BE2C (cell line): ENCODE results near the gene KRTAP1-1.
"Not testable (repeated sequence)": the region's sequence is repeated elsewhere in the genome, so short reads cannot be mapped to it uniquely, and the experiment has no call there.

Experiments
- DNase-seq: peaks from one replicate; pipeline ENCODE4 v3.0.0-alpha.2; 2020
- H3K27me3 ChIP-seq: fragments of 250-450 bp; sonication (Bioruptor Pico); 2 replicates; pipeline ENCODE4 v1.5.1; 2020; ENCODE audit warnings: mild to moderate bottlenecking
- H3K36me3 ChIP-seq: fragments of 250-450 bp; sonication (Bioruptor Pico); 2 replicates; pipeline ENCODE4 v1.5.1; 2020; ENCODE audit warnings: mild to moderate bottlenecking
- H3K4me1 ChIP-seq: fragments of 250-450 bp; sonication (Bioruptor Pico); 2 replicates; pipeline ENCODE4 v1.5.1; 2020
- H3K4me3 ChIP-seq: 2 replicates; pipeline ENCODE4 v1.5.1; 2011; ENCODE audit warnings: low read depth, low read length
- H3K9me3 ChIP-seq: fragments of 250-450 bp; sonication (Bioruptor Pico); 2 replicates; pipeline ENCODE4 v1.5.1; 2020
- CTCF ChIP-seq: IDR thresholded peaks from 2 replicates; pipeline ENCODE4 v1.5.1; 2012; ENCODE audit warnings: mild to moderate bottlenecking, low read depth, low read length

KRTAP1-1 gene

GRCh38 chr17:41063449-41063848 is 22.2 kb upstream of the KRTAP1-1 start:
- H3K4me3 ChIP-seq = no peak overlapping the region
- no peak for DNase-seq
- no peaks in the 10 kb centered on the region for H3K9me3 ChIP-seq
- no peaks in the 10 kb centered on the region for H3K36me3 ChIP-seq
- H3K27me3 ChIP-seq = no peaks in the 10 kb centered on the region; the same call in 1 of the 2 replicates
- no peaks in the 10 kb centered on the region for H3K4me1 ChIP-seq
- no peak for TF ChIP-seq CTCF

DNA sequence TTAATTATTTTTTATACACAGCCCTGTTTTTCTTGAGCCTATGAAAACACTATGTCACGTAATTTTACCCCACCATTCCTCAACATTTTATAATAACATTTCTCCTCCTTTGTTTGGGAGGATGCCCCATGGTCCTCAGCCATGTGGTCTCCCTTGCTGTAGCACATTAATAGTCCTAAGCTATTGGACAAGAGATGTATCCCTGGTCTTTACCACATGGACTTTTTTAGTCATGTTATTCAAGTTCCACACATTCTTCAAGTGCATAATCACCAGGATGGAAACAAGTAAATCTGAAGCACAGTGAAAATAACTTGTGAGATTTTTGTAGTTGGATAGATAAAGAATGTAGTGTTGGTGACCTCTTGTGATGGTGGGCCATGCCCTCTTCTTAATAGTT is 20.7 kb upstream of the KRTAP1-1 start:
- Histone ChIP-seq H3K36me3 (no peaks in the 10 kb centered on the region), H3K4me3 (no peak overlapping the region), H3K9me3 (no peaks in the 10 kb centered on the region), H3K4me1 (no peaks in the 10 kb centered on the region), H3K27me3 (no peaks in the 10 kb centered on the region; the same call in 1 of the 2 replicates)
- TF ChIP-seq CTCF = no peak
- DNase-seq = no peak

- no peak for TF ChIP-seq CTCF
- H3K4me3 ChIP-seq = no peak within 1 kb of the TSS
- DNase-seq = no peak
- H3K4me1 ChIP-seq = no peaks in the 10 kb centered on the region
- H3K27me3 ChIP-seq = no peaks in the 10 kb centered on the region; the same call in 1 of the 2 replicates
- no peaks in the 10 kb centered on the region for H3K9me3 ChIP-seq
- H3K36me3 ChIP-seq = no peaks in the 10 kb centered on the region
These were observed 18.9 kb upstream of the KRTAP1-1 start, which contains the start of gene KRTAP2-3 for GRCh38 chr17:41060052-41060604. TSS of gene KRTAP2-3 (minus strand) at chr17:41060114. CDS start at chr17:41060050, 64 bp downstream.

DNA sequence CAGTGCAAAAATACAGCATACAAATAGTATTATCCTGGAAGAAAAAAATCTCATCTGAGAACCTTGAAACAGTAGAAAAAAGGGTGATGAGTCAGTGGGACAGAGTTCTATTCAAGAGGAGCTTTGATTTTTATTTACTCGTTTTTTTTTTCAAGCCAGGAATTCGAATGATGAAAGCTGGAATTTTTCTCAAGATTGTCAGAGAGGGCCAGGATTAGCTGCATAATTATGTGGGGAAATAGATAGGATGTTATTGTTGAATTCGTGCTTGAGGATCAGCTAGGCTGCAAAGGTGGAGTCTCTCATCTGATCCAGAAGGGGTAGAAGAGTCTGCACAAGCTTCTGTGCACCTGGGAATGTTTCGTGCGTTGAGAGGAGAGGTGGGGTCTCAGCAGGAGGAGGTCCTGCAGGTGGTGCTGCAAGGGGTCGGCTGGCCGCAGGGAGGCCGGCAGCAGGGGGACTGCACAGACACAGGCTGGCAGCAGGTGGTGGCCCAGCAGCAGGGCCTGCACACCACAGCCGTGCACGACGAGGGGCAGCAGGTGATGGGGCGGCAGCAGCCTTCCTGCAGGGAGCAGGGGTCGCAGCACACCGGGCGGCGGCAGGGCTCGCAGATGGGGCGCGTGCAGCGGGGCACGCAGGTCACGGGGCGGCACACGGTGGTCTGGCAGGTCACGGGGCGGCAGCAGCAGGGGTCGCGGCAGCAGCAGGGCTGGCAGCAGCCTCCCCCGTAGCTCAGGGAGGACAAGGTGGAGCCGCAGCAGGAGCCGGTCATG is 18.2 kb upstream of the KRTAP1-1 start:
- not testable (repeated sequence) for H3K27me3 ChIP-seq, H3K4me3 ChIP-seq, H3K36me3 ChIP-seq, H3K9me3 ChIP-seq, H3K4me1 ChIP-seq, DNase-seq

DNA sequence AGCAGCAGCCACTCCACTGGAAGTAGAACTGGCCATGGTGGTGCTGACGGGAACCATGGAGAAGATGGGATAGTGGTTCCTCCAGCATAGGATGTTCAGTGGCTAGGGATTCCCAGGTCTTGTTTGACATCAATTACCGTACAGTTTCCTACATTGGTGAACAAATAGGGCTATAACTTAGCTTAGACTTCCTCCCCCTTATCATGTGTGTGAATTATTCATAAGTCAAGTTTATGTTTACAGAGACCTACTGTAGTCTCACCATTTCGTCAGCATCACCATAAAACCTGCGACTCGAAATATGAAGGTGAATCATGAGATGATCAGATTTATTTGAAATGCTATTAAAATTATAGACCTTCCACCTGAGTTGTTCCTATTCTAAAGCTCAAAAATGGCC is 17.5 kb upstream of the KRTAP1-1 start:
- no peak overlapping the region for H3K4me3 ChIP-seq
- no peaks in the 10 kb centered on the region for H3K4me1 ChIP-seq
- no peak for DNase-seq
- no peak for TF ChIP-seq CTCF
- H3K36me3 ChIP-seq = no peaks in the 10 kb centered on the region
- H3K9me3 ChIP-seq = no peaks in the 10 kb centered on the region
- H3K27me3 ChIP-seq = no peaks in the 10 kb centered on the region

DNA sequence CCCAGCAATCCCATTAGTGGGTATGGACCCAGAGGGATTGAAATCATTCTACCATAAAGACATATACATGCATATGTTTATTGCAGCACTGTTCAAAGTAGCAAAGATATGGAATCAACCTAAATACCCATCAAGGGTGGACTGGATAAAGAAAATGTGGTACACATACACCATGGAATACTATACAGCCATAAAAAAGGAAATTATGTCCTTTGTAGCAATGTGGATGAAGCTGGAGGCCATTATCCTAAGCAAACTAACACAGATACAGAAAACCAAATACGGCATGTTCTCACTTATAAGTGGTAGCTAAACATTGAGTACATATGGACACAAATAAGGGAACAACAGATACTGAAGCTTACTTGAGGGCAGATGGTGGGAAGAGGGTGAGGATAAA is 16.3 kb upstream of the KRTAP1-1 start:
- no peak for DNase-seq
- H3K27me3 ChIP-seq = no peaks in the 10 kb centered on the region
- H3K9me3 ChIP-seq = no peaks in the 10 kb centered on the region
- H3K4me1 ChIP-seq = no peaks in the 10 kb centered on the region
- no peaks in the 10 kb centered on the region for H3K36me3 ChIP-seq
- no peak overlapping the region for H3K4me3 ChIP-seq
- TF ChIP-seq CTCF = no peak

DNA sequence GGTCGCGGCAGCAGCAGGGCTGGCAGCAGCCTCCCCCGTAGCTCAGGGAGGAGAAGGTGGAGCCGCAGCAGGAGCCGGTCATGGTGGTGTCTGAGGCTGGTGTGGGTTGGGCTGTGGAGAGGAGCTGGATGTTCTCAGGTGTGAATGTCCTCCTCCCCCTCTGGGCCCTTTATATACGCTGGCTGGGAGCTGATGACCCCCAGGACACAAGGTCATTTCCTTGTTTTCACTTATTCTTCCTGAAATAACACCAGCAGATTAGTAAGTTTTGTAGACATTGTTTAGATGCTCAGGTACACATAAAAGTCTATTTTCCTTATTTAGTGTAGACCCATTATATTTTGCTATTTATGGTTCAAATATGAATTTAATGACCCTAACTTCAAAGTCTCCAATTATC is 13.9 kb upstream of the KRTAP1-1 start, which contains the start of gene KRTAP2-2:
Gene KRTAP2-2, minus strand, starts transcription at position 101 of the 400 bp plus-strand sequence. Its CDS starts 19 bp downstream, at position 82.
- H3K27me3 ChIP-seq = not testable (repeated sequence)

GRCh38 chr17:41054556-41054955 is 13.3 kb upstream of the KRTAP1-1 start:
- H3K36me3 ChIP-seq, H3K4me1 ChIP-seq, DNase-seq, H3K4me3 ChIP-seq, H3K27me3 ChIP-seq, H3K9me3 ChIP-seq: not testable (repeated sequence)

More for the DNA sequence above, 13.9 kb upstream of the KRTAP1-1 start, which contains the start of gene KRTAP2-2:
- H3K36me3 ChIP-seq, H3K4me1 ChIP-seq, DNase-seq, H3K9me3 ChIP-seq, H3K4me3 ChIP-seq: not testable (repeated sequence)
